Breast epithelium (tissue), 3 donors: ENCODE results near the gene CETP.

Experiments
- CTCF ChIP-seq, 3 donors: fragments of 450-650 bp; IDR thresholded peaks; one replicate each; pipeline ENCODE4 v1.5.1; 2016 to 2017; ENCODE audit warnings: antibody characterized with exemption in 3 of 3, mild to moderate bottlenecking in 3 of 3, moderate library complexity in 3 of 3
- POLR2A ChIP-seq: fragments of 450-650 bp; IDR thresholded peaks from one replicate; pipeline ENCODE4 v1.6.1; 2016; ENCODE audit warnings: antibody characterized with exemption, mild to moderate bottlenecking, moderate library complexity

- TF ChIP-seq CTCF (IDR thresholded peaks at IDR 0.05) (no peak), POLR2A (no peak)
Observed at GRCh38 chr16:56975714-56976113, 14.0 kb downstream of the CETP start.
